Endothelial cell of umbilical vein (primary cell): ENCODE measurements around the gene KLK1. TPM values are rescaled to one million over a fixed set of nuclear protein-coding genes. Genes with fewer than 3 reads are reported as not detected.

ENCODE experiments used
- BruUV-seq: library from RNA; stranded (reverse); fragments of 400-500 nt; replicated peaks from 2 replicates; lab custom pipeline; 2021; lab: Mats Ljungman, UMichigan
- CTCF ChIA-PET: fragments of 300-600, 350-600 bp; sonication (Branson Sonifier 250); formaldehyde crosslinking; loops from one replicate; lab custom pipeline; 2021; ENCODE audit warnings: antibody characterized with exemption, inconsistent platforms; lab: Charles Lee
- POLR2A ChIA-PET: fragments of 300-600, 350-600 bp; sonication (Branson Sonifier 250); formaldehyde crosslinking; loops from one replicate; lab custom pipeline; 2021; ENCODE audit warnings: antibody characterized with exemption, inconsistent platforms; lab: Charles Lee
- DNase-seq: peaks from one replicate; pipeline ENCODE4 v3.0.0-alpha.2; 2011; ENCODE audit warnings: low read depth, low spot score
- FAIRE-seq: peaks from 2 replicates; lab custom pipeline; 2011; peaks lifted over from hg19 to GRCh38; lab: Jason Lieb, UNC
- H2AFZ ChIP-seq: 2 replicates; pipeline ENCODE4 v1.6.0; 2012; ENCODE audit warnings: low read depth, low read length, control low read depth, inconsistent platforms
- H3K27ac ChIP-seq: 2 replicates; pipeline ENCODE4 v1.5.1; 2011; ENCODE audit warnings: low read depth, mild to moderate bottlenecking, control low read depth, low read length, moderate library complexity; ENCODE audit not compliant: insufficient read depth
- H3K27me3 ChIP-seq, 2 experiments: 2 replicates each; pipeline versions ENCODE4 v1.6.0 to v1.6.1; 2011; ENCODE audit warnings: low read length in 2 of 2, mixed read lengths in 1 of 2; ENCODE audit not compliant: control insufficient read depth in 2 of 2, insufficient read depth in 2 of 2
- H3K36me3 ChIP-seq, 2 experiments: 2 replicates in 1 of 2; 3 replicates in 1 of 2; pipeline ENCODE4 v1.5.1; 2011; ENCODE audit warnings: low read length in 2 of 2, mild to moderate bottlenecking in 1 of 2, moderate library complexity in 1 of 2; ENCODE audit not compliant: control insufficient read depth in 2 of 2, insufficient read depth in 2 of 2; ENCODE audit errors: extremely low read depth in 1 of 2
- H3K4me1 ChIP-seq: 3 replicates; pipeline ENCODE4 v1.5.1; 2011; ENCODE audit warnings: mild to moderate bottlenecking, low read length; ENCODE audit not compliant: control insufficient read depth, insufficient read depth; ENCODE audit errors: extremely low read depth
- H3K4me2 ChIP-seq: 2 replicates; pipeline ENCODE4 v1.6.1; 2011; ENCODE audit warnings: low read length, control low read depth, mixed read lengths; ENCODE audit not compliant: insufficient read depth
- H3K4me3 ChIP-seq, 3 experiments: fragments of 200-600 bp in 1 of 3; sonication (generic), shearing (Covaris generic) in 1 of 3; replicated peaks in 1 of 3; 2 replicates each; pipeline ENCODE4 v1.5.1; 2011 to 2016; ENCODE audit warnings: control low read depth in 3 of 3, low read length in 3 of 3, mild to moderate bottlenecking in 2 of 3, inconsistent platforms in 1 of 3, low read depth in 1 of 3, moderate library complexity in 1 of 3; ENCODE audit not compliant: insufficient read depth in 1 of 3
- H3K79me2 ChIP-seq: 2 replicates; pipeline ENCODE4 v1.6.0; 2012; ENCODE audit warnings: low read length, inconsistent platforms; ENCODE audit not compliant: control insufficient read depth, insufficient read depth
- H3K9ac ChIP-seq: replicated peaks from 2 replicates; pipeline ENCODE3; 2011; ENCODE audit warnings: low read length, control low read depth; ENCODE audit not compliant: insufficient read depth; ENCODE audit errors: extremely low read depth
- H3K9me1 ChIP-seq: replicated peaks from 3 replicates; pipeline ENCODE4 v1.6.0; 2011; ENCODE audit warnings: mild to moderate bottlenecking, low read length; ENCODE audit not compliant: control insufficient read depth, insufficient read depth; ENCODE audit errors: extremely low read depth
- H3K9me3 ChIP-seq: replicated peaks from 2 replicates; pipeline ENCODE4 v1.5.1; 2012; ENCODE audit warnings: low read length, inconsistent platforms; ENCODE audit not compliant: control insufficient read depth, insufficient read depth
- H4K20me1 ChIP-seq: replicated peaks from 2 replicates; pipeline ENCODE3; 2011; ENCODE audit warnings: mild to moderate bottlenecking, low read length; ENCODE audit not compliant: control insufficient read depth, insufficient read depth; ENCODE audit errors: extremely low read depth
- CTCF ChIP-seq, 2 donors: IDR thresholded peaks; 1 replicate in 1 of 2; 2 replicates in 1 of 2; pipeline ENCODE4 v1.5.1; 2011; ENCODE audit warnings: low read length in 2 of 2, mild to moderate bottlenecking in 2 of 2, moderate library complexity in 2 of 2, control low read depth in 1 of 2, inconsistent platforms in 1 of 2, low read depth in 1 of 2; ENCODE audit not compliant: insufficient read depth in 1 of 2; ENCODE audit errors: extremely low read depth in 1 of 2
- EZH2 ChIP-seq: IDR thresholded peaks from 2 replicates; pipeline ENCODE4 v1.6.1; 2012; ENCODE audit warnings: borderline replicate concordance, low read depth, mild to moderate bottlenecking, moderate library complexity, low read length, inconsistent platforms; ENCODE audit not compliant: severe bottlenecking
- FOS ChIP-seq: IDR thresholded peaks from 2 replicates; pipeline ENCODE4 v1.6.1; 2011; ENCODE audit warnings: mild to moderate bottlenecking, low read length, moderate library complexity, borderline replicate concordance; ENCODE audit not compliant: insufficient read depth
- GATA2 ChIP-seq: IDR thresholded peaks from 2 replicates; pipeline ENCODE4 v1.7.0; 2011; ENCODE audit warnings: low read depth, mild to moderate bottlenecking, moderate library complexity, mixed read lengths, low read length; ENCODE audit not compliant: insufficient read length, insufficient read depth
- JUN ChIP-seq: IDR thresholded peaks from 2 replicates; pipeline ENCODE4 v1.6.1; 2011; ENCODE audit warnings: borderline replicate concordance, low read depth; ENCODE audit not compliant: insufficient read length, insufficient read depth
- MAX ChIP-seq: IDR thresholded peaks from 2 replicates; pipeline ENCODE4 v1.6.1; 2011; ENCODE audit not compliant: insufficient read depth, insufficient read length
- MYC ChIP-seq: IDR thresholded peaks from one replicate; pipeline ENCODE4 v1.6.1; 2011; ENCODE audit warnings: mild to moderate bottlenecking, low read depth, low read length
- POLR2A ChIP-seq: IDR thresholded peaks from 2 replicates; pipeline ENCODE4 v1.6.1; 2012; ENCODE audit warnings: low read depth, mild to moderate bottlenecking, control low read depth, low read length
- POLR2AphosphoS5 ChIP-seq: IDR thresholded peaks from 2 replicates; pipeline ENCODE4 v1.6.1; 2012; ENCODE audit warnings: low read depth, mild to moderate bottlenecking, control low read depth, low read length, moderate library complexity; ENCODE audit not compliant: insufficient read depth
- dilution Hi-C: fragments of 300-500 bp; cut with MboI; formaldehyde crosslinking; loops from one replicate; pipeline ENCODE4 v1.15.0; 2019; ENCODE audit warnings: low sequenced_read_pairs; ENCODE audit not compliant: extremely low pct_ligation_motif_present
- intact Hi-C: fragments of 100-400 bp; cut with micrococcal nuclease; formaldehyde crosslinking; loops from one replicate; pipeline ENCODE4 v1.10.0; 2022
- polyA plus RNA-seq, 4 experiments: library from polyadenylated mRNA; depleted of rRNA in 3 of 4; stranded (reverse) in 3 of 4; unstranded in 1 of 4; fragments of >200 nt; gene quantifications; 2 replicates each; pipeline versions ENCODE4 v1.2.1 to v1.2.3, GENCODE V29; 2011 to 2012; ENCODE audit warnings: missing spikeins in 1 of 4
- total RNA-seq: library from RNA; stranded (reverse); gene quantifications from 2 replicates; pipeline ENCODE4 v1.2.3, GENCODE V29; 2021

Gene KLK1
- total and polyA plus RNA-seq, 2 donors (not counting 3 experiments of a cell fraction or from before 2014, with no cell fraction given) = 0.08 TPM; not detected in 1

- Histone ChIP-seq H3K27ac (no peak overlapping the region), H4K20me1 (no peaks in the 10 kb centered on the region), H3K79me2 (no peaks in the 10 kb centered on the region), H3K9me3 (no peaks in the 10 kb centered on the region), H3K4me1 (no peaks in the 10 kb centered on the region), H3K27me3 (peaks cover 21 to 26% of the 10 kb centered on the region in 2 experiments), H3K9me1 (no peaks in the 10 kb centered on the region), H3K36me3 (no peaks in the 10 kb centered on the region), H3K4me2 (no peak overlapping the region), H2AFZ (no peak overlapping the region), H3K4me3 (no peak overlapping the region), H3K9ac (no peak overlapping the region)
- dilution Hi-C loops = no loop called here
- CTCF ChIA-PET = no interaction called here
- TF ChIP-seq GATA2 = no peak
- TF ChIP-seq POLR2AphosphoS5 = no peak
- no peak for TF ChIP-seq CTCF (IDR thresholded peaks at IDR 0.05; ENCODE audit: extremely low read depth in 1 of 2, insufficient read depth in 1 of 2, low read depth in 1 of 2, low read length in 2 of 2)
- TF ChIP-seq EZH2 = no peak
- TF ChIP-seq MYC = no peak
- no peak for TF ChIP-seq FOS
- no peak for TF ChIP-seq JUN
- no peak for TF ChIP-seq MAX
- no peak for TF ChIP-seq POLR2A
- DNase-seq (no peak), FAIRE-seq (no peak)
- POLR2A ChIA-PET = no interaction called here
- BruUV-seq = no TSS peak
- intact Hi-C loops = no loop called here
Measured at GRCh38 chr19:50820086-50820485, 3.5 kb downstream of the KLK1 start.
